ENCODE data around the gene NRARP.

- TF ChIP-seq POLR2A (IDR thresholded peaks at IDR 0.05) (no peak), CTCF (IDR thresholded peaks at IDR 0.05) (no peak)
These were observed 46.8 kb upstream of the NRARP start for GRCh38 chr9:137348769-137349470.

Measured in sigmoid colon (tissue), 3 donors.